ENCODE data around the gene BOK.

BOK gene

GRCh38 chr2:241553512-241553830, 5.1 kb upstream of the BOK start:
- no peaks in the 10 kb centered on the region for H3K27me3 ChIP-seq (ENCODE audit: insufficient read depth, low read length, poor library complexity, severe bottlenecking)
- H3K9me3 ChIP-seq (ENCODE audit: insufficient read depth, low read depth, low read length) = peaks cover 6% of the 10 kb centered on the region; the same call in 1 of the 2 replicates
- no peaks in the 10 kb centered on the region for H4K20me1 ChIP-seq (ENCODE audit: insufficient read depth, low read length, poor library complexity, severe bottlenecking)
- no peak overlapping the region for H3K4me3 ChIP-seq (ENCODE audit: low read length, poor library complexity, severe bottlenecking)
- no peaks in the 10 kb centered on the region for H3K79me2 ChIP-seq (ENCODE audit: insufficient read depth, low read length)
- H3K36me3 ChIP-seq (ENCODE audit: insufficient read depth, low read length) = no peaks in the 10 kb centered on the region
- no peaks in the 10 kb centered on the region for H3F3A ChIP-seq (ENCODE audit: low read depth)
- H3K9ac ChIP-seq (ENCODE audit: low read depth, low read length, poor library complexity, severe bottlenecking) = no peak overlapping the region
- no peak overlapping the region for H3K4me2 ChIP-seq (ENCODE audit: low read depth, low read length, poor library complexity, severe bottlenecking)
- H3K9me2 ChIP-seq (replicated peaks; ENCODE audit: low read depth, low read length) = no peaks in the 10 kb centered on the region
- TF ChIP-seq CTCF (conservative IDR thresholded peaks at IDR 0.05; ENCODE audit: low read length) = no peak
- no peak for TF ChIP-seq EZH2phosphoT487 (IDR thresholded peaks at IDR 0.05; ENCODE audit: borderline replicate concordance)
- H3K4me1 ChIP-seq (ENCODE audit: insufficient read depth, low read length, poor library complexity, severe bottlenecking) = peaks cover 6% of the 10 kb centered on the region
- no peak overlapping the region for H2AFZ ChIP-seq (ENCODE audit: low read length)

- Histone ChIP-seq H3K27me3 (ENCODE audit: insufficient read depth, low read length, poor library complexity, severe bottlenecking) (no peaks in the 10 kb centered on the region), H3K36me3 (ENCODE audit: insufficient read depth, low read length) (no peaks in the 10 kb centered on the region), H4K20me1 (ENCODE audit: insufficient read depth, low read length, poor library complexity, severe bottlenecking) (no peaks in the 10 kb centered on the region), H2AFZ (ENCODE audit: low read length) (no peak overlapping the region), H3K4me2 (ENCODE audit: low read depth, low read length, poor library complexity, severe bottlenecking) (no peak overlapping the region), H3K9me2 (replicated peaks; ENCODE audit: low read depth, low read length) (no peaks in the 10 kb centered on the region), H3K9ac (ENCODE audit: low read depth, low read length, poor library complexity, severe bottlenecking) (no peak overlapping the region), H3F3A (ENCODE audit: low read depth) (no peaks in the 10 kb centered on the region), H3K79me2 (ENCODE audit: insufficient read depth, low read length) (no peaks in the 10 kb centered on the region), H3K4me3 (ENCODE audit: low read length, poor library complexity, severe bottlenecking) (no peak overlapping the region), H3K4me1 (ENCODE audit: insufficient read depth, low read length, poor library complexity, severe bottlenecking) (peaks cover 6% of the 10 kb centered on the region), H3K9me3 (ENCODE audit: insufficient read depth, low read depth, low read length) (peaks cover 6% of the 10 kb centered on the region; the same call in 1 of the 2 replicates)
- TF ChIP-seq CTCF (conservative IDR thresholded peaks at IDR 0.05; ENCODE audit: low read length) = no peak
Measured at GRCh38 chr2:241553981-241554380, 4.6 kb upstream of the BOK start.

- no peaks in the 10 kb centered on the region for H3K27me3 ChIP-seq (ENCODE audit: insufficient read depth, low read length, poor library complexity, severe bottlenecking)
Measured at GRCh38 chr2:241554610-241555322, 3.8 kb upstream of the BOK start.

More at GRCh38 chr2:241554610-241555322, 3.8 kb upstream of the BOK start:
- H3F3A ChIP-seq (ENCODE audit: low read depth) = no peaks in the 10 kb centered on the region
- no peaks in the 10 kb centered on the region for H3K79me2 ChIP-seq (ENCODE audit: insufficient read depth, low read length)
- no peak overlapping the region for H3K9ac ChIP-seq (ENCODE audit: low read depth, low read length, poor library complexity, severe bottlenecking)
- no peaks in the 10 kb centered on the region for H3K9me2 ChIP-seq (replicated peaks; ENCODE audit: low read depth, low read length)
- no peak overlapping the region for H2AFZ ChIP-seq (ENCODE audit: low read length)
- TF ChIP-seq CTCF (conservative IDR thresholded peaks at IDR 0.05; ENCODE audit: low read length) = no peak
- TF ChIP-seq EZH2phosphoT487 (IDR thresholded peaks at IDR 0.05; ENCODE audit: borderline replicate concordance) = no peak
- H4K20me1 ChIP-seq (ENCODE audit: insufficient read depth, low read length, poor library complexity, severe bottlenecking) = no peaks in the 10 kb centered on the region
- no peak overlapping the region for H3K4me2 ChIP-seq (ENCODE audit: low read depth, low read length, poor library complexity, severe bottlenecking)
- H3K9me3 ChIP-seq (ENCODE audit: insufficient read depth, low read depth, low read length) = peaks cover 6% of the 10 kb centered on the region; the same call in 1 of the 2 replicates
- no peaks in the 10 kb centered on the region for H3K36me3 ChIP-seq (ENCODE audit: insufficient read depth, low read length)
- no peak overlapping the region for H3K4me3 ChIP-seq (ENCODE audit: low read length, poor library complexity, severe bottlenecking)
- peaks cover 6% of the 10 kb centered on the region for H3K4me1 ChIP-seq (ENCODE audit: insufficient read depth, low read length, poor library complexity, severe bottlenecking)
